Measurements from ENCODE around the gene GALNT13.

Gene GALNT13

GRCh38 chr2:154243685-154244084, 372.0 kb downstream of the GALNT13 start:
- H3K27me3 Mint-ChIP-seq = no peaks in the 10 kb centered on the region

DNA sequence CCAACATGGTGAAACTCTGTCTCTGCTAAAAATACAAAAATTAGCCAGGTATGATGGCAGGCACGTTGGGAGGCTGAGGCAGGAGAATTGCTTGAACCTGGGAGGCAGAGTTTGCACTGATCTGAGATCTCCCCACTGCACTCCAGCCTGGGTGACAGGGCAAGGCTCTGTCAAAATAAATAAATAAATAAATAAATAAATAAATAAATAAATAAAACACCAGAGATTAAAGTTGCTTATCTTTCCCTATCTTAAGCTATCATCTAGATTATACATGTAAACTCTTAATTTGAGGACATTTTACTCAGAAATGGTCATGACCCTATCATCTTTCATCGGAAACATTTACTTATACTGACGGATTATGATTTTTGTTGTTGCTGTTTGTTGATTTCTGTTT, 373.2 kb downstream of the GALNT13 start:
- Mint-ChIP-seq H3K4me3 (no peak overlapping the region), H3K36me3 (ENCODE audit: low read depth) (no peaks in the 10 kb centered on the region), H3K27ac (no peak overlapping the region), H3K4me1 (ENCODE audit: low read depth) (no peaks in the 10 kb centered on the region), H3K27me3 (no peaks in the 10 kb centered on the region), H3K9me3 (peaks cover 3% of the 10 kb centered on the region)

More at GRCh38 chr2:154243685-154244084, 372.0 kb downstream of the GALNT13 start:
- no peaks in the 10 kb centered on the region for H3K36me3 Mint-ChIP-seq (ENCODE audit: low read depth)
- no peak overlapping the region for H3K4me3 Mint-ChIP-seq
- H3K4me1 Mint-ChIP-seq (ENCODE audit: low read depth) = no peaks in the 10 kb centered on the region
- H3K27ac Mint-ChIP-seq = no peak overlapping the region
- H3K9me3 Mint-ChIP-seq = peaks cover 3% of the 10 kb centered on the region

GRCh38 chr2:154247503-154247902, 375.8 kb downstream of the GALNT13 start:
- Mint-ChIP-seq H3K4me1 (ENCODE audit: low read depth) (no peaks in the 10 kb centered on the region), H3K27ac (no peak overlapping the region), H3K27me3 (no peaks in the 10 kb centered on the region), H3K36me3 (ENCODE audit: low read depth) (no peaks in the 10 kb centered on the region), H3K4me3 (no peak overlapping the region), H3K9me3 (peaks cover 3% of the 10 kb centered on the region)

- H3K27ac Mint-ChIP-seq = no peak overlapping the region
- peaks cover 5% of the 10 kb centered on the region for H3K9me3 Mint-ChIP-seq
- no peaks in the 10 kb centered on the region for H3K4me1 Mint-ChIP-seq (ENCODE audit: low read depth)
- H3K36me3 Mint-ChIP-seq (ENCODE audit: low read depth) = no peaks in the 10 kb centered on the region
- H3K27me3 Mint-ChIP-seq = no peaks in the 10 kb centered on the region
- H3K4me3 Mint-ChIP-seq = no peak overlapping the region
These were observed 384.4 kb downstream of the GALNT13 start for GRCh38 chr2:154256136-154256535.

GRCh38 chr2:154259030-154259429, 387.3 kb downstream of the GALNT13 start:
- H3K27ac Mint-ChIP-seq = no peak overlapping the region
- H3K9me3 Mint-ChIP-seq = peaks cover 5% of the 10 kb centered on the region
- H3K4me3 Mint-ChIP-seq = no peak overlapping the region
- no peaks in the 10 kb centered on the region for H3K4me1 Mint-ChIP-seq (ENCODE audit: low read depth)
- H3K36me3 Mint-ChIP-seq (ENCODE audit: low read depth) = no peaks in the 10 kb centered on the region
- no peaks in the 10 kb centered on the region for H3K27me3 Mint-ChIP-seq

GRCh38 chr2:154261473-154262027, 389.8 kb downstream of the GALNT13 start:
- H3K4me1 Mint-ChIP-seq (ENCODE audit: low read depth) = no peaks in the 10 kb centered on the region
- H3K9me3 Mint-ChIP-seq = no peaks in the 10 kb centered on the region
- H3K27ac Mint-ChIP-seq = no peak overlapping the region
- no peak overlapping the region for H3K4me3 Mint-ChIP-seq
- H3K27me3 Mint-ChIP-seq = no peaks in the 10 kb centered on the region
- H3K36me3 Mint-ChIP-seq (ENCODE audit: low read depth) = no peaks in the 10 kb centered on the region

- no peaks in the 10 kb centered on the region for H3K27me3 Mint-ChIP-seq
- H3K36me3 Mint-ChIP-seq (ENCODE audit: low read depth) = no peaks in the 10 kb centered on the region
- H3K27ac Mint-ChIP-seq = no peak overlapping the region
- H3K9me3 Mint-ChIP-seq = no peaks in the 10 kb centered on the region
- H3K4me1 Mint-ChIP-seq (ENCODE audit: low read depth) = no peaks in the 10 kb centered on the region
- no peak overlapping the region for H3K4me3 Mint-ChIP-seq
These were observed 391.5 kb downstream of the GALNT13 start for GRCh38 chr2:154263206-154263605.

DNA sequence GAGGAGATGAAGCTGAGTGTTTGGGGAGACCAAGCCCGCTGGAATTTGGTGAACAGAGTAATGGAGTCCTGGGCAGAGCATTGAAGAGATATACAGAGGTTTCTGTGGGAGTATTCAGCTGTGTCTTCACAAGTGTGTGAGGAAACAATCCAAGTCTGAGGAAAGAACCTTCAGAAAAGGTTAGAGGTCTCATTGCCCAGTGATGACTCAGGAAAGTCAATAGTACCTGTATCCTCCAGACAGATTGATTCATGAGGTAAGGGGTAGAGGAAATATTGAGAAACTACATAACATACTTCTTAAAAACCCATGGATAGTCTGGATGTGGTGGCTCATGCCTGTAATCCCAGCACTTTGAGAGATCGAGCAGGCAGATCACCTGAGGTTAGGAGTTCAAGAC, 392.3 kb downstream of the GALNT13 start:
- Mint-ChIP-seq H3K27me3 (no peaks in the 10 kb centered on the region), H3K36me3 (ENCODE audit: low read depth) (no peaks in the 10 kb centered on the region)

GRCh38 chr2:154267983-154268382, 396.3 kb downstream of the GALNT13 start:
- no peak overlapping the region for H3K4me3 Mint-ChIP-seq
- no peaks in the 10 kb centered on the region for H3K27me3 Mint-ChIP-seq
- no peaks in the 10 kb centered on the region for H3K4me1 Mint-ChIP-seq (ENCODE audit: low read depth)
- H3K27ac Mint-ChIP-seq = no peak overlapping the region
- no peaks in the 10 kb centered on the region for H3K36me3 Mint-ChIP-seq (ENCODE audit: low read depth)
- no peaks in the 10 kb centered on the region for H3K9me3 Mint-ChIP-seq

More for the DNA sequence above, 392.3 kb downstream of the GALNT13 start:
- H3K4me3 Mint-ChIP-seq = no peak overlapping the region
- H3K27ac Mint-ChIP-seq = no peak overlapping the region
- no peaks in the 10 kb centered on the region for H3K9me3 Mint-ChIP-seq
- no peaks in the 10 kb centered on the region for H3K4me1 Mint-ChIP-seq (ENCODE audit: low read depth)

- Mint-ChIP-seq H3K36me3 (ENCODE audit: low read depth) (no peaks in the 10 kb centered on the region), H3K9me3 (peaks cover 7% of the 10 kb centered on the region), H3K27ac (no peak overlapping the region), H3K4me1 (ENCODE audit: low read depth) (no peaks in the 10 kb centered on the region), H3K27me3 (no peaks in the 10 kb centered on the region), H3K4me3 (no peak overlapping the region)
These were observed 408.8 kb downstream of the GALNT13 start for GRCh38 chr2:154280543-154280942.

GRCh38 chr2:154289870-154290269, 418.1 kb downstream of the GALNT13 start:
- Mint-ChIP-seq H3K4me3 (no peak overlapping the region), H3K4me1 (ENCODE audit: low read depth) (no peaks in the 10 kb centered on the region), H3K27ac (no peak overlapping the region), H3K9me3 (peaks cover 15% of the 10 kb centered on the region), H3K27me3 (no peaks in the 10 kb centered on the region), H3K36me3 (ENCODE audit: low read depth) (no peaks in the 10 kb centered on the region)

- Mint-ChIP-seq H3K36me3 (ENCODE audit: low read depth) (no peaks in the 10 kb centered on the region), H3K4me3 (no peak overlapping the region), H3K27me3 (no peaks in the 10 kb centered on the region), H3K4me1 (ENCODE audit: low read depth) (no peaks in the 10 kb centered on the region), H3K9me3 (peaks cover 11% of the 10 kb centered on the region), H3K27ac (no peak overlapping the region)
These were observed 419.8 kb downstream of the GALNT13 start for GRCh38 chr2:154291511-154291910.

- no peak overlapping the region for H3K4me3 Mint-ChIP-seq
- H3K27ac Mint-ChIP-seq = no peak overlapping the region
- no peaks in the 10 kb centered on the region for H3K36me3 Mint-ChIP-seq (ENCODE audit: low read depth)
These were observed 420.2 kb downstream of the GALNT13 start for GRCh38 chr2:154291927-154292326.

GRCh38 chr2:154293864-154294263, 422.1 kb downstream of the GALNT13 start:
- Mint-ChIP-seq H3K27me3 (no peaks in the 10 kb centered on the region), H3K9me3 (peaks cover 5% of the 10 kb centered on the region), H3K4me1 (ENCODE audit: low read depth) (no peaks in the 10 kb centered on the region), H3K27ac (no peak overlapping the region), H3K4me3 (no peak overlapping the region), H3K36me3 (ENCODE audit: low read depth) (no peaks in the 10 kb centered on the region)

More at GRCh38 chr2:154291927-154292326, 420.2 kb downstream of the GALNT13 start:
- no peaks in the 10 kb centered on the region for H3K4me1 Mint-ChIP-seq (ENCODE audit: low read depth)
- no peaks in the 10 kb centered on the region for H3K27me3 Mint-ChIP-seq
- H3K9me3 Mint-ChIP-seq = peaks cover 11% of the 10 kb centered on the region

- Mint-ChIP-seq H3K27ac (no peak overlapping the region), H3K4me1 (ENCODE audit: low read depth) (no peaks in the 10 kb centered on the region), H3K4me3 (no peak overlapping the region), H3K36me3 (ENCODE audit: low read depth) (no peaks in the 10 kb centered on the region), H3K27me3 (no peaks in the 10 kb centered on the region), H3K9me3 (no peaks in the 10 kb centered on the region)
These were observed 434.7 kb downstream of the GALNT13 start for GRCh38 chr2:154306266-154306970.

DNA sequence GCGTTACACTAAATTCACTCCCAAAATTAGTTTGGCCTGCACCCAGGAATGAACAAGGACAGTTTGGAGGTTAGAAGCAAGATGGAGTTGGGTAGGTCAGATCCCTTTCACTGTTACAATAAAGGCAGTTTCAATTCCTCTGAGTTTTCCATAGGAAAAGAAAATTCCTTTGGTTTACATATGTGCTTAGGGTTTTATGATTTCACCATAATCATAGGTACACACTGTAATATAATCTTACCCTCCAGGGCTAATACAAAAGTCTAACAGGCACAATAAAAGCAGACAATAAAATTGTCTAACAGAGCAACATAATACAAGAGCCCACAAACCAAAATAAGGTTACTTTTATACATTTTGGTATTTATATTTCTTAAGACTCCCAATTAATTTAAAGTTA, 435.3 kb downstream of the GALNT13 start:
- no peaks in the 10 kb centered on the region for H3K27me3 Mint-ChIP-seq
- H3K4me1 Mint-ChIP-seq (ENCODE audit: low read depth) = no peaks in the 10 kb centered on the region
- H3K36me3 Mint-ChIP-seq (ENCODE audit: low read depth) = no peaks in the 10 kb centered on the region
- H3K4me3 Mint-ChIP-seq = no peak overlapping the region
- H3K9me3 Mint-ChIP-seq = no peaks in the 10 kb centered on the region
- no peak overlapping the region for H3K27ac Mint-ChIP-seq
